ENCODE measurements around the gene INO80C.
"Not testable (repeated sequence)": the region's sequence is repeated elsewhere in the genome, so short reads cannot be mapped to it uniquely, and the experiment has no call there.

The INO80C gene

GRCh38 chr18:35455926-35456763 lies 41.6 kb downstream of the INO80C start:
- H3K4me3 ChIP-seq (ENCODE audit: low read depth, low read length) = no peak overlapping the region
- DNase-seq (ENCODE audit: low read depth) = no peak
- TF ChIP-seq, protein P1, sequence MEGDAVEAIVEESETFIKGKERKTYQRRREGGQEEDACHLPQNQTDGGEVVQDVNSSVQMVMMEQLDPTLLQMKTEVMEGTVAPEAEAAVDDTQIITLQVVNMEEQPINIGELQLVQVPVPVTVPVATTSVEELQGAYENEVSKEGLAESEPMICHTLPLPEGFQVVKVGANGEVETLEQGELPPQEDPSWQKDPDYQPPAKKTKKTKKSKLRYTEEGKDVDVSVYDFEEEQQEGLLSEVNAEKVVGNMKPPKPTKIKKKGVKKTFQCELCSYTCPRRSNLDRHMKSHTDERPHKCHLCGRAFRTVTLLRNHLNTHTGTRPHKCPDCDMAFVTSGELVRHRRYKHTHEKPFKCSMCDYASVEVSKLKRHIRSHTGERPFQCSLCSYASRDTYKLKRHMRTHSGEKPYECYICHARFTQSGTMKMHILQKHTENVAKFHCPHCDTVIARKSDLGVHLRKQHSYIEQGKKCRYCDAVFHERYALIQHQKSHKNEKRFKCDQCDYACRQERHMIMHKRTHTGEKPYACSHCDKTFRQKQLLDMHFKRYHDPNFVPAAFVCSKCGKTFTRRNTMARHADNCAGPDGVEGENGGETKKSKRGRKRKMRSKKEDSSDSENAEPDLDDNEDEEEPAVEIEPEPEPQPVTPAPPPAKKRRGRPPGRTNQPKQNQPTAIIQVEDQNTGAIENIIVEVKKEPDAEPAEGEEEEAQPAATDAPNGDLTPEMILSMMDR (IDR thresholded peaks at IDR 0.05; ENCODE audit: control insufficient read depth, extremely low read depth, insufficient read depth) = no peak

GRCh38 chr18:35454803-35455202 lies 43.0 kb downstream of the INO80C start:
- TF ChIP-seq, protein P1 (IDR thresholded peaks at IDR 0.05; ENCODE audit: control insufficient read depth, extremely low read depth, insufficient read depth) = no peak
- no peak overlapping the region for H3K4me3 ChIP-seq (ENCODE audit: low read depth, low read length)
- no peak for DNase-seq (ENCODE audit: low read depth)

DNA sequence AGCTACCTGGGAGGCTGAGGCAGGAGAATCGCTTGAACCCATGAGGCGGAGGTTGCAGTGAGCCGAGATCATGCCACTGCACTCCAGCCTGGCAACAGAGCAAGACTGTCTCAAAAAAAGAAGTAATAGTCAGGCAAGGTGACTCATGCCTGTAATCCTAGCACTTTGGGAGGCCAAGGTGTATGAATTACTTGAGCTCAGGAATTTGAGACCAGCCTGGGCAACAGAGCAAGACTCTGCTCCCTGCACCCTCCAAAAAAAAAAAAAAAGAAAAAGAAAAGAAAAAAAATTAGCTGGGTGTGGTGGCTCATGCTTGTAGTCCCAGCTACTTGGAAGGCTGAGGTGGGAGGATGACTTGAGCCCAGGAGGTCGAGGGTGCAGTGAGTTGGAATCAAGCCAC lies 44.7 kb downstream of the INO80C start:
- not testable (repeated sequence) for DNase-seq (ENCODE audit: low read depth); H3K4me3 ChIP-seq (ENCODE audit: low read depth, low read length)

GRCh38 chr18:35451916-35452315 lies 45.8 kb downstream of the INO80C start:
- no peak for DNase-seq (ENCODE audit: low read depth)
- TF ChIP-seq, protein P1 (IDR thresholded peaks at IDR 0.05; ENCODE audit: control insufficient read depth, extremely low read depth, insufficient read depth) = no peak
- no peak overlapping the region for H3K4me3 ChIP-seq (ENCODE audit: low read depth, low read length)

DNA sequence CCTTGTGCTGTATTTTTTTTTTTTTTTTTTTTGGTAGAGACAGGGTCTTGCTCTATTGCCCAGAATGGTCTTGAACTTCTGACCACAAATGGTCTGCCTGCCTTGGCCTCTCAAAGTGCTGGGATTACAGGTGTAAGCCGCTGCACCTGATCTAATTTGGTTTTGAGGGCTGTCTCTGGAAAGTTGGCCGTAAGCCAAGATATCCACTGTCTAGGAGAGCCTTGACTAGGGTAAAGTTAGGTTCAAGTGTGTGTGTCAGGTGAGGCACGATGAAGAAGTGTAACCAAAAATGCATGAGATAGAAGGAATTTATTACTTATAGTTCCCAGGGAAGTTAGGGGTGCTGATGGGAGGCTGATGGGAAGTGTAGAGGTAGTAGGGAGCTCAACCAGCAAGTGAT lies 46.7 kb downstream of the INO80C start:
- TF ChIP-seq, protein P1 (IDR thresholded peaks at IDR 0.05; ENCODE audit: control insufficient read depth, extremely low read depth, insufficient read depth) = no peak
- no peak overlapping the region for H3K4me3 ChIP-seq (ENCODE audit: low read depth, low read length)
- no peak for DNase-seq (ENCODE audit: low read depth)

GRCh38 chr18:35444636-35445035 lies 53.1 kb downstream of the INO80C start:
- TF ChIP-seq, protein P1 (IDR thresholded peaks at IDR 0.05; ENCODE audit: control insufficient read depth, extremely low read depth, insufficient read depth) = no peak
- H3K4me3 ChIP-seq (ENCODE audit: low read depth, low read length) = no peak overlapping the region
- DNase-seq (ENCODE audit: low read depth) = no peak

DNA sequence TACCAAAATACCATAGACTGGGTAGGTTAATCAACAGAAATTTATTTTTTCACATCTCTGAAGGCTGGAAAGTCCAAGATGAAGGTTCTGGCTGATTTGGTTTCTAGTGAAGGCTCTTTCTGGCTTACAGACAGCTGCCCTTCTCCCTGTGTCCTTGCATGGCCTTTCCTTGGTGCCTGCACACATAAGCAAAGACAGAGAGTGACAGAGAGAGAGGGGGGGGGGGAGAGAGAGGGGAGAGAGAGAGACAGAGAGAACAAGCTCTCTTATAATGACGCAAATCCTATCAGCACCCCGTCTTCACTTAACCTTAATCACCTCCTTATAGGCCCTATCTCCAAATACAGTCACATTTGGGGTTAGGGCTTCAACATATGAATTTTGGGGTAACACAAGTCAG lies 53.9 kb downstream of the INO80C start:
- DNase-seq (ENCODE audit: low read depth) = no peak
- TF ChIP-seq, protein P1 (IDR thresholded peaks at IDR 0.05; ENCODE audit: control insufficient read depth, extremely low read depth, insufficient read depth) = no peak
- no peak overlapping the region for H3K4me3 ChIP-seq (ENCODE audit: low read depth, low read length)
